ENCODE results near the gene DUSP5.

DNA sequence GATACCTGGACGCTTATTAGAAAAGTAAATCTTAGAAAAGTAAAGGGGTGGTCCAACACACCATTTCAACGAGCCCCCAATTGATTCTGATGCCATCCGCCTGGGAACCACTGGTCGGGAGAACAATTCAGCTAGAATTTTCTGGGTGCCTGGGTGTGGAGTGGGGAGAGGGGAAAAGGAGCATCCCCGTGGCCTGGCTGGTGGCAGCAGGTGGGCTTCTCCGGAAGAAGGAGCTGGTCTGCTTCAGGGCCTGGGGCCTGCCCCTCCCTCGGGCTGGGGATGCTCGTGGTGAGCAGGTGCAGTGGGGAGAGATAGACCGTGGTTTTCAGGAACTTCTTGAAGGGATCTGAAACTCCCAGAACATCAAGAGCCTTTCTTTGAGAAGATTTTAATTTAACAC, 39.9 kb upstream of the DUSP5 start:
- TF ChIP-seq CTCF (IDR thresholded peaks at IDR 0.05) = no peak
- TF ChIP-seq ZFX (IDR thresholded peaks at IDR 0.05; ENCODE audit: borderline replicate concordance) = no peak

Measured in 22Rv1 (cell line).